ENCODE results near the gene BOD1L1. TPM values are rescaled to one million over a fixed set of nuclear protein-coding genes. Genes with fewer than 3 reads are reported as not detected.

BOD1L1 gene
- total and polyA plus RNA-seq, 9 donors, result 21.2 to 41.6 (median 38.3) TPM

- Histone ChIP-seq H3K36me3 (no peaks in the 10 kb centered on the region), H3K4me1 (ENCODE audit: insufficient read depth) (no peaks in the 10 kb centered on the region), H3K9me3 (no peaks in the 10 kb centered on the region), H3K27ac (no peak overlapping the region), H3K4me3 (no peak overlapping the region), H3K27me3 (no peaks in the 10 kb centered on the region)
- 80 to 85% (median 80%) methylated on average over 2 of the region's 2 CpGs for WGBS, 3 donors
- TF ChIP-seq EP300 (IDR thresholded peaks at IDR 0.05) (no peak), CTCF (IDR thresholded peaks at IDR 0.05) (no peak), POLR2A (IDR thresholded peaks at IDR 0.05) (no peak)
- intact Hi-C loops (cut with DNase I), result no loop called here
- no peak for DNase-seq
Observed at GRCh38 chr4:13555325-13555724, 72.2 kb downstream of the BOD1L1 start.

- intact Hi-C loops (cut with DNase I), result no loop called here
- 65 to 77% (median 65%) methylated on average over 1 of the region's 1 CpG for WGBS, 3 donors
- Histone ChIP-seq H3K27ac (no peak overlapping the region), H3K4me3 (no peak overlapping the region), H3K36me3 (no peaks in the 10 kb centered on the region), H3K9me3 (no peaks in the 10 kb centered on the region), H3K4me1 (ENCODE audit: insufficient read depth) (no peaks in the 10 kb centered on the region), H3K27me3 (no peaks in the 10 kb centered on the region)
- TF ChIP-seq EP300 (IDR thresholded peaks at IDR 0.05), result no peak
- no peak for TF ChIP-seq POLR2A (IDR thresholded peaks at IDR 0.05)
- no peak for TF ChIP-seq CTCF (IDR thresholded peaks at IDR 0.05)
- no peak for DNase-seq
Observed at GRCh38 chr4:13553081-13553480, 74.4 kb downstream of the BOD1L1 start.

GRCh38 chr4:13548984-13549546, 78.5 kb downstream of the BOD1L1 start:
- Histone ChIP-seq H3K27me3 (peaks cover 4% of the 10 kb centered on the region), H3K36me3 (no peaks in the 10 kb centered on the region), H3K4me1 (ENCODE audit: insufficient read depth) (peaks cover 3% of the 10 kb centered on the region), H3K4me3 (peak overlapping the region; percentile 15), H3K27ac (no peak overlapping the region), H3K9me3 (no peaks in the 10 kb centered on the region)
- DNase-seq, result peak; percentile 61 to 82 (median 72)
- TF ChIP-seq POLR2A (IDR thresholded peaks at IDR 0.05) (no peak), CTCF (IDR thresholded peaks at IDR 0.05) (peak; percentile 18 to 45 (median 42)), EP300 (IDR thresholded peaks at IDR 0.05) (no peak)
- intact Hi-C loops (cut with DNase I), result loop anchor here in 2 of 4 donors (5.0 to 10.0 kb wide), 2 partner anchors 694 to 697 kb away; no protein-coding TSS in a partner anchor
- WGBS, 3 donors, result 2 to 4% (median 3%) methylated on average over 21 of the region's 21 CpGs

GRCh38 chr4:13548059-13548983, 79.2 kb downstream of the BOD1L1 start:
- no peak for DNase-seq
- peak overlapping the region; percentile 30 for H3K4me3 ChIP-seq
- 9 to 11% (median 9%) methylated on average over 32 to 35 of the region's 35 CpGs for WGBS, 3 donors

More at GRCh38 chr4:13548059-13548983, 79.2 kb downstream of the BOD1L1 start:
- H3K27me3 ChIP-seq, result peaks cover 4% of the 10 kb centered on the region
- H3K9me3 ChIP-seq, result no peaks in the 10 kb centered on the region
- no peak for TF ChIP-seq POLR2A (IDR thresholded peaks at IDR 0.05)
- TF ChIP-seq EP300 (IDR thresholded peaks at IDR 0.05), result no peak
- TF ChIP-seq CTCF (IDR thresholded peaks at IDR 0.05), result no peak
- intact Hi-C loops (cut with DNase I), result loop anchor here in 2 of 4 donors (5.0 to 10.0 kb wide), 2 partner anchors 694 to 696 kb away; no protein-coding TSS in a partner anchor
- H3K4me1 ChIP-seq (ENCODE audit: insufficient read depth), result peaks cover 8% of the 10 kb centered on the region
- H3K27ac ChIP-seq, result no peak overlapping the region
- no peaks in the 10 kb centered on the region for H3K36me3 ChIP-seq

Measured in ovary (tissue), 9 donors.